ENCODE results near the gene CD81. TPM values are rescaled to one million over a fixed set of nuclear protein-coding genes. Genes with fewer than 3 reads are reported as not detected.

CD81 gene
- total RNA-seq, 1 donor from 2014 or later = 723 TPM

DNA sequence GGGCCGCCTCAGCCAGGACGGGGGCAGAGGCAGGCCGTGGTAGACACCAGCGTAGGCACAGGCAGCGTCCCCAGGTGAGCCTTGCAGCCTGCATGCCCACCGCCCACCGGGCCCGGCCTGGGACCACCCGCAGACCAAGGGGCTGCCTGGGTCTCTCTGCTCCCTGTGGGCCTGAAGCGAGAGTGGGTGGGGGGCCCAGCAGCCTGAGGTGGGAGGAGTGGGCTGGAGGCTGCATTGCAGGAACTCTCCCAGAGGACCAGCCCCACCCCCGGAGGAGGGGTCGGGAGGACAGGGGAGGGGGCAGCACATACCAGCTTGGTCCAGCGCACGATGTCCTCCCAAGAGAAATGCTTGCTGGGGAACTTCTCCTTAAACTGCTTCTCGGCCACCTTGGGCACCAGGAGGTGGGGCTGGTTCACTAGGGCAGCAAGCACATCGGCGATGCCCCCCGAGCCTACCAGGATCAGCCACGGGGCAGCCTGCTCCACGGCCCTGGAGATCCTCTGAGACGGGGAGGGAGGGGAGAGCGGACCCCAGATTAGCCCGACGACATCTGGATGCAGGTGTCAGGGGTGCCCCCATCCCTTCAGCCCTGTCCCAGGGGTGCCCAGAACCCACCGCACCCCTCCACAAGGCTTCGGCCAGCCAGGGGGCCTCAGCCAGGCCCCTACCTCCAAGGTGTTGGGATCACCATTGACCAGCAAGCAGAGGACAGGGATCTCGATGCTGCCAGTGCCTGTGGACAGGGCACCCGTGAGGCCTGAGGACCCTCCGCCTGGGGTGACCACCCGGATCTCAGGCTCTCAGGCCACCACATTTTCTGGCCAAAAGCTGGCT, 41.0 kb downstream of the CD81 start:
- no peak for DNase-seq (ENCODE audit: low spot score)

DNA sequence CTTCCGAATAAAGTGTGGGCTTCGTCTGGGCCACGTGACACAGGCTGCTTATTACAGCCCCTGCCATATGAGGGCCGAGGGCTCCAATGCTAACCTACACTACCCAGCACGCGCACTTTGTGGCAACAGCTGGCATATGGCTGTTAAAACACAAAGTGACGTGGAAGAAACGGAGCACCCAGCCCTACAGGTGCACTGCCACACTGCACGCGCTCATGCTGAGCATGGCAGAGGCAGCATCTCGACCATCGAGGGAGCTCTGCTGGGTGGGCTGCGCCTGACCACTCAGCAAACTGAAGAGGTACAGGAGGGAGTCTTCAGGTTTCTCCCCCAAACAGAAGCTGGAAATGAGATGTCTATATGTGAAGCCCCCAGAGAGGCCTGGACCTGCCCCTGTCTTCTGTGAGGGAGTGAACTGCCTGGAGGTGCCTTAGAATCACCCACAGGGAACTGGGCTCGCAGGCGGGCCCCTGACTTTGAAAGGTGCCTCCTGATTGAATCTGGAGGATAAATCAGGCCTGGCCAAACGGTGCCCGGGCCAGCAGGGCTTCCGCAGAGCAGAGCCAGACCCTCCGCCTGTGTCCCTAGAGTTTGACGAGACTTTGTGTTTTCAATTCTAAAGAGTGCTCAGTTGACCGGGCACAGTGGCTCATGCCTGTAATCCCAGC, 41.7 kb downstream of the CD81 start:
- no peak for DNase-seq (ENCODE audit: low spot score)

DNA sequence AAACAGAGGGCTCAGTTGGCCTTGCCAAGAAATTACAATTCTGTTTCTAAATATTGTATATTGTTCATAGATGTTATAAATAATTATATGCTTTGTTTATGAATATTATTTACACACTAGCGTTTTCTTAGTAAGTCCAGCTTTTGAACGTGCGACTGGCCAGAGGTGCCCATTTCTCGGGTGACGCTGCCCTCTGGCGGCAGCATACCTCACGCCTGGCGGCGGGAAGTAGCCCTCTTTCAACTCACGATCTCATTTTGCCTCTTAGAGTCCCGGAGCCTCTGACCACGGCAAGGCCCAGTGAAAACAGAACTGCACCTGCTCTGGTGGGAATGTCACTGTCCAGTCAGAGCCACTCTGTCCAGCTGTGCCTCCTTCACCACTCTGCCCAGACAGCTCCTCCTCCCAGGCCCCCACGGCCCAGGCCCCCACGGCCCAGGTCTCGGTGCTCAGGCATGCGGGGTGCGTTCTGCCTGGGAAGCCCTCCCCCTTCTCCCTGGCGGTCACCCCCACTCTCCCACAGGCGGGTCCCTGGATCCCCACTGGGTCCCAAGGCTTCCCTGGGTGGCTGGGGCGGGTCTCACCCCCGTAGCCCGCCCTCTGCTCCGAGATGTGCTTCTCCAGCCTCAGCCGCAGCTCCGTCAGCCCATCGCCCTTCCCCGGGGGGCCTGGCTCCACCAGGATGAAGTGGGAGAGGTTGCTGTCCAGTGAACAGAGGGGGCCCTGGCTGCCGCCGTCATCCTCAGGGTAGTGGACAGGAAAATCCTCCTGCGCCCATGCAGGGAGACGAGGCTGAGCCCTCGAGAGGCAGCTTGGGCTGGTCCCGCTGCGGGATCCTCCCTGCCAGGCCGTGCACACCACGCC, 42.8 kb downstream of the CD81 start:
- no peak for DNase-seq (ENCODE audit: low spot score)

DNA sequence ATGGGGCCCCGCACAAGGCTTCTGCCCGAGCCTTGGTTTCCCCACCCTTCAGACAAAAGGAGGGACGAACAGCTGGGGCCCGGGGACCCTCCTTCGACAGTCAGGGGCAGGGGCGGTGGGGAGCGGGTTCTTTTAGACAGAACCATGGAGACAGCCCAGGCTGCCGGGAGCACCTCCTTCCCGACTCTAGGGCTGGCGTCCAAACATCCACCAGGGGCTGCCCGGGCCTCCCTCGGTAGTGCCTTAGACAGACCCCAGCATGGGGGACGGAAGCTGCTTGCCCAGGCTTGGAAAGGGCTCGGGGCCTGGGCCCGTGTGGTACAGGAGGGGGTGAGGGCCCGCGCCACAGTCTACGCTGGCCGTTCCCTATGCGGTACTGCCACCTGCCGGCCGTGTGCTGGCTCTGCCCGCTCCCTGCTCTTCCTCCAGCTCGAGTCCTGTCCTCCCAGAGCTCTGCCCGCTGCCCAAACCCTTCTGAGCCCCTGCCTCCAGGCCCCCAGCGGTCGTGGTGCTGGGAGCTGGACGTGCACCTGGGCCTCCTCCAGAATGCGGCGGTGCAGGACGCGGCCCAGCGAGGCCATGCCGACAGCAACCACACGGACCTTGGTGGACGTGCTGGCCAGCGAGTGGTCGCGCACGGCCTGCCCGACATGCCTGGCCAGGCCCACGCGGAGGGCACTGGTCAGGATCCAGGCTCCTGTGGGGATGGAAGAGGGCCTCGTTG, 43.6 kb downstream of the CD81 start:
- DNase-seq (ENCODE audit: low spot score) = no peak

DNA sequence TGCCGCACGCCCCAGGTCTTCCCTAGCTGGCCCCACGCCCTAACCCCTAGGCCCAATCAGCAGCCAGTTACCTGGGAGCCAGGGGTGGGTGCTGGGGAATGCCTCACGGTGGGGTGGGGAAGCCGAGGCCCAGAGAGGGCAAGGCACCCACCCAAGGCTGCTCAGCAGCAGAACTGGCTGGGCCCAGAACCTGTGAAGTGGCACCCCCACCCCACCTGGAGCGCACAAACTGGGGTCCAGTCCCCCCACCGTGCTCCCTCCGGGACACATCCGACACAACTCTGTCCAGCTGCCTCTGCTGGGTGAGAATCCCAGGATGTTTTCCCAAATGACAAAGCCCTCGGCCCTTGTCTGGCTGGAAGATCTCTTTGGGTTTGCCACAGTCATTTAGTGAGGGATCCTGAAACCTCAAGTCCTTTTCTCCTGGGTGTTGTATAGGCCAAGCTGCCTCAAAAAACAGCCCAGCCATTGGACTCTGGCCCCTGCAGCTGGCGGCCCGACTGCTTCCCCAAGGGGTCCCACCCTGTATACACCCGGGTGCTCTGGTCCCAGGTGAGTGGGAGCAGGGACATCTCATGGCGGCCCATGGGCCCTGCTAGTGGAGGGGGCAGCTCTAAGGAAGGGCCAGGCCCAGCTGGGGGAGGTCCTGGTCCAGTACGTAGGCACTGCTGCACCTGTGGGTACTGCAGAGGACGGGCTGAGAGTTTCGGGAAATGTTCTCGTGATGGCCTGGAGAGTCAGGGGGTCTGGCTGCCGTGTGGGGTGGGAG, 44.3 kb downstream of the CD81 start:
- DNase-seq (ENCODE audit: low spot score) = no peak

DNA sequence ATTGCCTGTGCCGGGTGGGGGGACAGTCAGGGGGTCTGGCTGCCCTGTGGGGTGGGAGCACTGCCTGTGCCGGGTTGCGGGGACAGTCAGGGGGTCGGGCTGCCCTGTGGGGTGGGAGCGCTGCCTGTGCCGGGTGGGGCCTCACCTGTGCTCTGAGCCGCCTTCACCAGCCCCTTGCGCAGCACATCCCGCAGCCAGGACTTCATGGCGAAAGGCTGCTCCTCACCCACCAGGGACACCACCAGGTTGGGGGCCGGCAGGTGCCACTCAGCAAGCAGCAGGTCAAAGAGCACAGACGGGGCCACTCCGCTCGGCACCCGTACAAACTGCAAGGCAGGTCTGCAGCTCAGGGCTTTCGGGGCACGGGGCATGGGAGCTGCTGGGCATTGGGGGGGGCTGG, 44.9 kb downstream of the CD81 start:
- DNase-seq (ENCODE audit: low spot score) = no peak

DNA sequence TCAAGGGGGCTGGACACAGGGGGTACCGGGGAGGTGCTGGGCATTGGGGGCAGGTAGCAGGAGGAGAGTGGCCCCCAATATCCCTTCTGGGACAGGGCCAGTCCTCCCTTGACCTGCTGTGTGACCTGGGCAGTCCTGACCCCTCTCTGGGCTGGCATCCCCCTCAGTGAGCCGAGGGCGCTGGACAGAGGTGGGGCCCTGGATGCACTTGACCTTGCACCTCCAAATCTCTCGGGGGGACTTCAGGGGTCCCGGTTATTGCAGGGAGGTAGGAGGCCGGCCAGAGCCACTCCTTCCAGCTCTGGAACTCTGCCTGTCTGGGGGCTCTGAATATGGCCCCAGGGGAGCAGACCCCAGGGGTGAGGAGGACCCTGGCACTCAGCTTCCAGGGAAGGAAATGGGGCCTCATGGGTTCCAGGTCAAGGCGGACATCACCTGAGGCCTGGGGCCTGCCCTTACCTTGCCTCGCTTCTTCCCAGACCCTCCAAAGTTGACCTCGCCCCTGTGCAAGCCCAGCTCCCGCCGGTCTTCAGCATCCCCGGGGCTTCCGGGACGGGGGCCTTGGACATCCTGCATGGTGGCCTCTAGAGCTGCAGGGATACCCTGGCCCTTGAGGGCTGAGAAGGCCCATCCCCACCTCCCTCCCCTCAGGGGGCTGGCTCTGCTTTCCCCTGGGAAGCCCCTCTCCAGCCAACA, 45.5 kb downstream of the CD81 start:
- no peak for DNase-seq (ENCODE audit: low spot score)

DNA sequence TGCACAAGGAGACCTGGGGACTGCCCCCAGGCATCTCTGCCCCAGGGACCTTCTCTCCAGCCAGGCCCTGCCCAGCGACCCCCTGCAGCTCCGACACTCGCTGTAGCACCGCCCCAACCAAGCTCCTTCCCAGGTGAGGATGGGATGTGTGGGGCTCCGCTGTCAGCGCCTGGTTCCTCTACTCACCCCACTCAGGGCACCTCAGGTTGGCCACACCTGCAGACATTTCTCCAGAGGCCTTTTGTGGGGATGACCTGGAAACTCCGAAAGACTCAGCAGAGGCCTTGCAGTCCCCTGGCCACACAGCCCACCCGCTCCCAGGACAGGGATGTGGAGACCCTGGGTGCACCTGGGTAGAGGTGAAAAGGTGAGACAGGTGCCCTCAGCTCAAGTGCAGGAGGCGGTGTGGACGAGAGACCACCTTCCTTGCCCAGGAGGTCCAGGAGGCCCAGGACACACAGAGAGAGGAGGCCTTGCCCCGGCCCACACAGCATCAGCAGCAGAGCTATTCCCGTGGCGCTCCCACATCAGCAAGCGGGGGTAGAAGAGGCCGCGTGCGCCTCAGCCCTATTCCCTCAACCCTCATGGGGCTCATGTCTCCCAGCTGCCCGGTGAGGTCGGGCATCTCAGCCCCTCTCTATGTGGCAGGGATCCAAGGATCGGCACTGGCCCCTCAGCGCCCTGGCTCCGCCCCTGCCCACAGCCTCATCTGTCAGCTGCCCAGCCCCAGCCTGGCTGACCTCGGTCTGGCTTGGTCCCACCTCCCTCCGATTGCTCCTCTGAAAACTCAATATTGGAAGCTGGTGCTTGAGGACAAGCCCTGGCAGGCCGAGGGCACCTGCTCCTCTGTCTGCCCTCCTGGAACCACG, 46.3 kb downstream of the CD81 start:
- no peak for DNase-seq (ENCODE audit: low spot score)

DNA sequence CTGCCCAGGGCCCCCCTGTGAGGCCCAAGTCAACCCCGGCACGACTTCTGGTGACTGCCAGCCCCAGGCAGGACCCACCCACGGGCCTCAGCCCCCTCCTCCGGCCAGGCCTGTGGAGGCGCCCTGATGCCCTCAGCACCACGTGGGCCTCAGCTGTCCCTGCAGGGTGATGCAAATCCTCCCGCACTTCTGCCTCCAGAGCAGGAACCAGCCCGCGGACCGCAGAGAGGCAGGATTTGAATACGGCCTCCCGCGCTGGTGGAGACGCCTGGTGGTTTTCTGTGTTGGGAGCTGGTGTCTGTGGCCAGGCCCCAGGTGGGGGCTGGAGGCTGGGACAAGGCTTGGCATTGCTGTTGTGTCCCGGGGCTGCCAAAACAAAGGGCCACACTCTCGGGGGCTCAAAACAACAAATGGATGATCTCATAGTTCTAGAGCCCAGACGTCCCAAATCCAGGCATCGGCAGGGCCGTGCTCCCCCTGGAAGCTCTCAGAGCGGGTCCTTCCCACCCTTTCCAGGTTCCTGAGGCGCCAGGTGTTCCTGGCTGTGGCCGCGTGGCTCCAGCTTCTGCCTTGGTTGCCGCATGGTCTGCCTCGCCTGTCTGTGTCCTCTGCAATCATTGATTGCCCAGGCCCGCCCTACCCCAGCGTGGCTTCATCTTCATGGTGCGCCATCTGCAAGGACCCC, 47.8 kb downstream of the CD81 start:
- no peak for DNase-seq (ENCODE audit: low spot score)

DNA sequence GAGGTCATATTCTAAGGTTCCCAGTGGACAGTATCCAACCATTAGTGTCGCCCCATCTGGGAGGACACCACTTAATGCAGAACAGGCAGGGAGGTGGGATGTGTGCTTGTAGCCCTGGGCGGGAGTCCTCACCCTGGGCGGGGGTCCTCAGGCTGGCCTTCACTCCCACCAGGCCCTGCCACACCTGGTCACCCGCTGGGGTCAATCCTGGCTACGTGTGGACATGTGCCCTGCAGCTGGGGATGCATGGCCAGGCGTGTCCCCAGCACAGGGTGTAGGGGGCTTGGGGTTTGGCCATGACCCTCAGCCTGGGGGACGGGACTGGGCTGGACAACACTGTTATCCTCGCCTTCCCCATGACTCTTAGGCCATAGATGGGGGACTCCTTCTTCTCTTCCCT, 48.4 kb downstream of the CD81 start:
- no peak for DNase-seq (ENCODE audit: low spot score)

DNA sequence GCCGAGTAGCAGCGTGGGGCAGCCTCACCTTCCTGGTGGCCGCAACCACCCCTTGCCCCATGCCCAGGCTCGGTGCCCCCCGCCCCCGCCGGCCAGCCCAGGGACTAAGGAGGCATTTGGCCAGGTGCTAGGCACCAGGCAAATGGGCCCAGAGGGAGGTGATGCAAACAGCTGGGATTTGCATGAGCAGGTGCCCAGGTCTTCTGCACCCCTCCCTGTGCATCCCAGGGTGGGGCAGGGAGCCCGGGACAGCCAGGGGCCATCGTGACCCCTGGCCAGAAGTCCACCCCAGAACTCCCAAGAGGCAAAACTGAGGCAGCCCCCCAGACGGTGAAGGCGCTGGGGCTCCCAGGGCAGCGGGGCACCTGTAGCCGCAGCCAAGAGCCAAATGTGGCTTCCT, 49.1 kb downstream of the CD81 start:
- DNase-seq (ENCODE audit: low spot score) = no peak

DNA sequence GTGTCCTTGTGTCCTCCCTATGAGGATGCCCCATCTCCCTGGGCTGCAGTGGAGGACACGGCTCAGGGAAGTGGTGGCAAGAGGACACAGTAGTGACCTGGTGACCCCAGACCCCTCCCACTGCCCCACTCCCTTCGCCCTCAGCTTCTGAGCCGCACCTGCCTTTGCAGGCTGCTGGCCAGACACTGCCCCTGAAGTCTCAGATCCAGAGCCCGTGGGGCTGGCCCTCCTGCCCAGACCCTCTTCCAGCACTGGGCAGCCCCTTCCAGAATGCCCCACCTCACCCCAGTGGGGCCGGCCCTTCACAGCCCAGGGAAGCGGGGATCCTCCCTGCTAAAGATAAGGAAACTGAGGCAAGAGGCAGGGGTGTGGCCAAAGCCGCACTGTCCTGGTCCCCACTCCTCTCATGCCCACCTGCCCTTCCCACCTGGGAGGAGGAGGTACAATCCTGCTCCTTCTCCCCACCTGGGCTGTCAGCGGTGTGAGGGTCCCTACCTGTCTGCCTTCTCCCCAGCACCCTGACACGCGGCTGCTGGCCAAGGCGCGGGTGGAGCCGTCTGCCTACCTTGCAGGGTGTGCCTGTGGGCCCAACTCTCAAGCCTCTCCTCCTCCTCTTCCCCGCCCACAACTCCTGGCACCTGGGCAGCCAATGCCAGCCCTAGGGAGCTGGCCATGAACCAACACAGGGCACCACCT, 49.9 kb downstream of the CD81 start:
- DNase-seq (ENCODE audit: low spot score) = no peak

DNA sequence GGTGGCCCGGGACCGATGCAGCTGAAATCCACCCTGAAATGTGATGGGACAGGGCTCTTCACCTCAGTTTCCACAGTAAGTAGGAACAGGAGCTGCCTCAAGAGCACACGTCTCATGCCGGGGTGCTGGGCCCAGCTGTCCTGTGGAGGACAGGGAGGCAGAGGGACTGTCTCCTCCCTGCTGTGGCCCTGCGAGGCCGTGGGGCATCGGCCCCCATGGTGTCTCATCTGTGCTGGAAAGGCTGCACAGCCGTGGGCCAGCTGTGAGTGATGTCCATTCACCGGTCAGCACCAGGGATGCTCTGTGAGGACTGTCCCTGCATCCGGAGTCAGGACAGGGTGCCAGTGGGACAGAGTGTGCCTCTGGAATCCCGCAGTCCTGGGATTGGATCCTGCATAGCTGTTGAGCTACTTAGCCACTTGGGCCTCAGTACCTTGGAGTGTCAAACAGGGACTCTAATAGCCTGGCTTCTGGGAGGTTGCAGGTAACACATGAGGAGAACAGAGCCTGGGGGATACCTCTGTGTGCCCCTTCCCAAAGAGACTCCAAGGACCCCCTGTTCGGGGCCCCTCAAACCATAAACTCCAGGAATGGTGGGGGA, 50.7 kb downstream of the CD81 start:
- DNase-seq (ENCODE audit: low spot score) = no peak

DNA sequence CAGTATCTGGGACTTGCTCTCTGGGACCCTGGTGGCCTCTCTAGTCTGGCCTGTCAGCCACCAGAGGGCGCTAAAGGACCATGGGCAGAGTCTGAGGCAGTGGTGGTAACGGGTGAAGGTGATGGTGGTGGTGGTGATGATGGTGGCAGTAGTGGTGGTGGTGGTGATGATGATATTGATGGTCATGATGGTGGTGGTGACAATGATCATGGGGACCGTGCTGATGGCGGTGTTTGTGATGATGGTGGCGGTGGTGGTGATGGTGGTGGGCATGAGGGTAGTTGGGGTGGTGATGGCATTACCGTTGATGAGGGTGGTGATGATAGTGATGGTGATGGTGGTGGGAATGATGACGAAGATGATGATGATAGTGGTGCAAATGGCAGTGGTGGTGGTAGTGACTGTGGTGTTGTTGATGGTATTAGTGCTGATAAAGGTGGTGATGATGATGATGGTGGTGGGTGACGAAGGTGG, 51.2 kb downstream of the CD81 start:
- no peak for DNase-seq (ENCODE audit: low spot score)

DNA sequence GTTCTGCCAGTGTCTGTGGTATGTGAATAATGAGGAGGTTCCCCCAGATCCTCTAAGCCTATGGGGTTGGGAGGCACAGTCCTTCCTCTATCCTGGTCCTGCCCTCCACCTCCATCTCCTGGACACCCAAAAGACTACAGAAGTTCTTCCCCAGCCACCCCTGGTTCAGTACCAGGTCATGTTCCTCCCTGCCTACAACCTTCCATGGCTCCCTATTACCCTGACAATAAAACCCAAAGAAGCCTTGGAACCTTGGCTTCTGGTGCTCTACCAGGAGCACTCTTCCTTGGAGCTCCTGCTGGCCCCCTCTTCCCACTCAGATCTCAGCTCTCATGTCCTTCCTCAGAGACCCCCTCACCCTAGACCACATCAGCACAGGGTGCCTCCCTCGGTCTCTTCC, 54.3 kb downstream of the CD81 start:
- DNase-seq (ENCODE audit: low spot score) = no peak

DNA sequence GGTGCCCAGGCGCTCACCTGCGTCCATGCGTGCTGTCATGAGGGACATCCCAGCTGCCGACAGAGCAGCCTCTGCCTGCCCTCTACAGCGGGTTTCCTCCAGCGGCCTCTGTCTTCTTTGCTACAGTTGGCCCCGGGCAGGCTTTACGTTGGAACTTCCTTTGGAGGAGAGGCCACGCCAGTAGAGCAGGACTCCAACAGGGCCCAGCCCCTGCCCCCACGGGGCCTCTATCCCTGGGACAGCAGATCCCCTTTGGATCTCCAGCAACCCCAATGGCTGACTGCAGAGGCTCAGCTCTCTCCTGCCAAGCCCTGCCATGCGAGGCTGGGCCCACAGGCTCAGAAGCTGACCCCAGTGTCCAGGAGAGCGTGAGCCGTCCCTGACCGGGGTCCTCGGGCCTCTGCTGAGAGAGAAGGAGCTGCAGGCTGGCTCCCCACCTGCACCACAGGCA, 55.1 kb downstream of the CD81 start:
- DNase-seq (ENCODE audit: low spot score) = no peak

DNA sequence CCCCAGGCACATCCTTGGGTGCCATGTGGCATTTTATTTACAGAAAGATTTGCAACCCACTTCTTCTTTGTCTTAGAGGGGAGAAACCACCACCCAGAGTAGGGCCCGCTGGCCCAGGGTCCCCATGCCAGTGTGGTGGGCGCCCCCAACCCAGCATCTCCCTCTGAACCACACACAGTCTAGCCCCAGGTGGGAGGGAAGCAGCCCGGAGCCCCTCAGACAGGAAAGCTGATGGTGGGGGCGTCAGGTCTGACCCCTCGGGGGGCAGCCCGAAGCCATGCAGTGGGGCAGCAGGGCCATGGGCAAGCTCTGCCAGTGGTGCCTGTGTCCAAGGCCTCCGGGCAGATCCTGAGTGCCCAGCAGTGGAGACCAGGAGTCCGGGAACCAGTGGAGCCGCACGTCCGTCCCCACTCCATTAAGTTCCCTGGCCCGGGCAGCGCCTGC, 55.5 kb downstream of the CD81 start:
- no peak for DNase-seq (ENCODE audit: low spot score)
